GM18499 (cell line): Measurements from ENCODE around the gene CNGA3.
"Not testable (repeated sequence)": the region's sequence is repeated elsewhere in the genome, so short reads cannot be mapped to it uniquely, and the experiment has no call there.

Experiments used
- ATAC-seq: cut with Tn5 transposase; IDR thresholded peaks from one replicate; pipeline ENCODE4 v1.9.1; 2021; ENCODE audit warnings: moderate number of reproducible peaks; ENCODE audit not compliant: insufficient read depth, unreplicated experiment

Gene CNGA3

GRCh38 chr2:98393354-98393753, 47.1 kb downstream of the CNGA3 start:
- ATAC-seq: no peak

DNA sequence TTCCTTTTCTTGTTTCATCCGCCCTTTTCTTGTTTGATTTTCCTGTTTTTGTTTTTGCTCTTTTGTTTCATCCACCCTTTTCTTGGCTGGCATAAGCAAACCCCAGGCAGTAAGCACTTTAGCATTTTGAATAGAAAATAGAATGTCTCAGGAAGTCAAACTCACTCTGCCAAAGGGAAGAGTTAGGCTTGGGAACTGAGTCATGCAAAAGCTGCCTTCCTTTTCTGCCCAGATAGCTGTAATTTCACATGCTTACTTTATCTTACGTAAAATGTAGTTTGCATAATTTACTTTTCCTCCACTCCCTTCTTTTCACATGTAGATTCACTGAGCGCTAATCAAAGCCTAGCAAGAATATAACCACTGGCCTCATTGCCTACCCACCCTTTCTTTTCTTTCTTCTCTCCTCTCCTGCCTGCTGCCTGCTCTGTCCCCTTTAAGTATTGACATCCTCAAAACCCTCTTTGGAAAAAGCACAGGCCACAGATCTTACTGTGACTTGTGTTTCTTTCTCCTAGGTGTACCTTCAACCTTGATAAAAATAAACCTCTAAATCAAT, 48.4 kb downstream of the CNGA3 start:
- no peak for ATAC-seq

DNA sequence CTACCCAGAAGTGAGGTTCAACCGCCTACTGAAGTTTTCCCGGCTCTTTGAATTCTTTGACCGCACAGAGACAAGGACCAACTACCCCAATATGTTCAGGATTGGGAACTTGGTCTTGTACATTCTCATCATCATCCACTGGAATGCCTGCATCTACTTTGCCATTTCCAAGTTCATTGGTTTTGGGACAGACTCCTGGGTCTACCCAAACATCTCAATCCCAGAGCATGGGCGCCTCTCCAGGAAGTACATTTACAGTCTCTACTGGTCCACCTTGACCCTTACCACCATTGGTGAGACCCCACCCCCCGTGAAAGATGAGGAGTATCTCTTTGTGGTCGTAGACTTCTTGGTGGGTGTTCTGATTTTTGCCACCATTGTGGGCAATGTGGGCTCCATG, 49.7 kb downstream of the CNGA3 start:
- ATAC-seq: no peak

GRCh38 chr2:98396745-98397355, 50.6 kb downstream of the CNGA3 start:
- ATAC-seq: no peak

DNA sequence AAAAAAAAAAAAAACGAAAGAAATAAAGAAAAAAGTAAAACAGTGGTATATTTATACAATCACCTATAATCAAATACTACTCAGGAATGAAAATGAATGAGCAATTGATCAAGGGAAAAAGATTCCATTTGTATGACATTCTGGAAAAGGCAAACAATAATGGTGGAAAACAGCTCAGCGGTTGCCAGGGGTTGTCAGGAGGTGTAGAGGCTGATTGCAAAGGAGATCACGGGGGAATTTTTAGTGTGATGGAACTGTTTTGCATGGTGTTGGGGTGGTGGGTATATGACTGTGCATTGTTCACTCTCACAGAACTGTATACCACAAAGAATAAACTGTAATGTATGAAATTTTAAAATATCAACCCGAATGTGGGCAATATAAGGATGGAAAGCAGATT, 52.9 kb downstream of the CNGA3 start:
- no peak for ATAC-seq

GRCh38 chr2:98403878-98404277, 57.6 kb downstream of the CNGA3 start:
- no peak for ATAC-seq

GRCh38 chr2:98404556-98405250, 58.4 kb downstream of the CNGA3 start:
- ATAC-seq: no peak

- ATAC-seq: no peak
Observed at GRCh38 chr2:98405301-98405700, 59.0 kb downstream of the CNGA3 start.

- ATAC-seq: no peak
Observed at GRCh38 chr2:98408155-98408554, 61.9 kb downstream of the CNGA3 start.

GRCh38 chr2:98412751-98413458, 66.6 kb downstream of the CNGA3 start:
- no peak for ATAC-seq

GRCh38 chr2:98414246-98414645, 68.0 kb downstream of the CNGA3 start:
- not testable (repeated sequence) for ATAC-seq

- not testable (repeated sequence) for ATAC-seq
Observed at GRCh38 chr2:98415719-98416248, 69.5 kb downstream of the CNGA3 start.

DNA sequence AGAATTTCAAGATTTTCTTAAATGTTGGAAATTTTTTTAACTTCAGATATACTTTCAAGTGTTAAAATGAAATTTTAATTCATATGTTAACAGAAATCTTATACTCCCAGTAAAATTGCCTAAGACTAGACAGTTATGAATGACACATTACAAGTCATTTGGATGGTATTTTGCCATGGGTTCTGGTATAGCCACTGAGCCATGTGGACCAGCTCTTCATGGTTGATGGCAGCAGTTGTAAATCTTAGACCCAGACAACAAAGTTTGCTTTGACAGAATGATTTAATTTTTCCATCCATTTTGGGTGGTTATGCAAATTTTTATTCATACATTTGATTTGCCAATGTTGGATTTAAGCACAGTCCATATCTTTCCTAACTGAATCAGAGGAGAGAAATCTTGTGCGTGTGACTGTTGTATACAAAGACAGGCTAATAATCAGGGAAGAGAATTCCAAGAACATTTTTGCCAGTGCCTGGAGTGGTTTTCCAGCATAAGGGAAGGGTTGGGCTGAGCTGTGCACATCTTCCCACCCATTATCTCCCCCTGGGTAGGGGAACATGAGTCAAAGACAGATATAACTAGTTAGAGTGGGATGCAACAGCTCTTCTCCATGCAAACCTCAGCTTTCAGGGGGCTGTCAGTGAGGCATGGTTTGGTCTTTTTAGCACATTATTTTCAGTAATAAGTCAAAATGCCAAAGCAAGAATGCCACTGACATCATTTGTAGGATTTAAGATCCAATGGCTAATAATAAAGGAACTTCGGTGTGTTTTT, 70.3 kb downstream of the CNGA3 start:
- no peak for ATAC-seq

GRCh38 chr2:98419544-98419943, 73.3 kb downstream of the CNGA3 start:
- no peak for ATAC-seq

DNA sequence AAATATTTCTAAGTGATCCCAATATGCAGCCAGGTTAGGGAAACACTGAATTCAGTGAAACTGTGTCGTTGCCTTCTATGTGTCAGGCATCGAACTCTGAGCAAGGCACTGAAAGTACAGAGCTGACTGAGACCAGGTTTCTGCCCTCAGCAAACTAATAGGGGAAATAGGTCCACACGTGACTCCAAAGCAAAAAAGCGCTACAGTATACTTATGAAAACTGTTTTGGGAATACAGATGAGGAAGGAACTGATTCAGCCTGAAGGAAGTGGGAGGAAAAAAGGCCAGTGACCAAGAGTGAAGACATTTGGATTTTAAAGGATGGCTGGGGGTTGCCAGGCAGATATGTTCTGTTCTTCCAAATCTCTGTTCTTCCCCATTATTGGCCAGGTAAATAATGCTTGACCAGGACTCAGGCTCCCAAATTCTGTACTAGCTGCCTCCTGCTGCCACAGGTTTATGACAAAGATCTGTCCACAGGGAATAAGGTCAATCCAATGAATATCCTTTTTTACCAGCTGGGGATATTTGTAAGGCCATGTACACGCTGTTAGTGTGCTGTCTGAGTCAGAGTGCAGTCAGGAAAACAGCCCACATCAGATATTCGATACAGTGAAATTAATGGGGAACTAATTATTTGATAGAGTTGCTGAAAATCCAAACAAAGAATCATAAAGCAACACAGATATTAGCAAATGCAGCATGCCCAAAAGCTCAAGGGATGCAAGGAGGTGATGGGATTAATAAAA, 73.9 kb downstream of the CNGA3 start:
- no peak for ATAC-seq

DNA sequence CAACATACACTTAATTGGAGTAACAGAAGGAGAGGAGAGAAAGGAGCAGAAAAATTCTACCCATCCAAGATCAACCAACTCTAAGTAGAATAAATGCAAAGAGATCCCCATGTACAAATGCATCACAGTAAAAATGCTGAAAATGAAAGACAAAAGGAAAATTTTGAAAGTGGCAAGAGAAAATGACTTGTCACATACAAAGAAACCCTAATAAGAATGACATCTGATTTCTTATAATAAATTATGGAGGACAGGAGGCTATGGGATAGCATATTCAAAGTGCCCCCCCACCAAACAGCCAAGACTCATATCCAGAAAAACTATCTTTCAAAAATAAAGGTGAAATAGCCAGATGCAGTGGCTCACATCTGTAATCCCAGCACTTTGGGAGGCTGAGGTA, 76.2 kb downstream of the CNGA3 start:
- ATAC-seq: no peak

- ATAC-seq: no peak
Observed at GRCh38 chr2:98426771-98427170, 80.5 kb downstream of the CNGA3 start.

GRCh38 chr2:98432145-98432544, 85.9 kb downstream of the CNGA3 start:
- no peak for ATAC-seq

- ATAC-seq: no peak
Observed at GRCh38 chr2:98433363-98433964, 87.2 kb downstream of the CNGA3 start.
